ENCODE results near the gene RPS21. TPM values are rescaled to one million over a fixed set of nuclear protein-coding genes. Genes with fewer than 3 reads are reported as not detected.

The RPS21 gene
- total and polyA plus RNA-seq, 2 of the 4 experiments (the other 2 are of a cell fraction), result 2,710 to 4,298 TPM

DNA sequence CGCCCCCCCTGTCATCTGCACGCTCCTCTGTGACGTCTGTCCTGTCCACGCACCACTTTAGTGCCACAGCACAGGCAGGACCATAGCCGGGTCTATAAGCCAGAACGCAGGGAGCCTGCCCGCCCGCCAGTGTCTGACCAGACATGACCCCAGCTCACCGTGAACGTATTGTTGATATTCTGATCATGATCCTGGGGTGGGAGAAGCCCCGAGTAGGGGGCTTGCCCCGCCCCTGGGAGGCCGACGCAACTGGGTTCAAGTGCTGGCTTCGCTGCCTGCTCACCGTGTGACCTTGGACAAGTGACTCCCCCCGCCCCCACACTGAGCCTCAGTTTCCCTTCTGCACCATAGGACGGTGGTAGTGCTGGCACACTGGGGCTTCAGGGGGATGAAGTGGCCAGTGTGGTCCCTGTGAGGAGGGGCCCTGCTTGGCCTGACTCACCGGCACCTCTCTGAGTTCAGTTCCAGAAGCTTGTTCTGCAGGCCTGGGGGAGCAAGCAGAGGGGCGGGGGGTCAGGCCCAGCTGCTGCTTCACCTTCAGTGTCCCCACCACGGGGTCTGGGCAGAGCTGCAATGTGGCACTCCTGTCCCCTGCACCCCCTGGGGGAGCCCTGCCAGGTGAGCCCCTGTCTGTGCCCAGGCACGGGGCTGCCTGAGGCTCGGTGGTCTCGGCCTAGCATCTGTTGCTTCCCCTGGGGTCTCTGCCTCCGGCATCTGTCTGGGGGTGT is 31.2 kb downstream of the RPS21 start (continued):
- TF ChIP-seq CTCF (conservative IDR thresholded peaks at IDR 0.05; ENCODE audit: low read depth, low read length) (no peak), CHD1 (IDR thresholded peaks at IDR 0.05; ENCODE audit: low read depth, low read length) (no peak), SMC3 (IDR thresholded peaks at IDR 0.05; ENCODE audit: low read depth, low read length) (no peak), RAD21 (IDR thresholded peaks at IDR 0.05; ENCODE audit: low read length) (no peak), MAZ (IDR thresholded peaks at IDR 0.05; ENCODE audit: borderline replicate concordance, low read depth, low read length) (no peak), FOS (IDR thresholded peaks at IDR 0.05; ENCODE audit: low read depth, low read length) (no peak)

Measured in IMR-90 (cell line).